ENCODE measurements around the gene OR51A7.

OR51A7 gene

GRCh38 chr11:4957396-4957795, 53.8 kb downstream of the OR51A7 start:
- H3K27ac ChIP-seq (ENCODE audit: low read length), result no peak overlapping the region
- no peaks in the 10 kb centered on the region for H3K27me3 ChIP-seq (ENCODE audit: insufficient read depth, low read length)

More at GRCh38 chr11:4957396-4957795, 53.8 kb downstream of the OR51A7 start:
- Histone ChIP-seq H3K9ac (ENCODE audit: low read depth, low read length) (no peak overlapping the region), H3K4me1 (ENCODE audit: insufficient read depth, low read length) (no peaks in the 10 kb centered on the region), H3K36me3 (ENCODE audit: insufficient read depth, low read depth, low read length) (no peaks in the 10 kb centered on the region), H3K9me3 (ENCODE audit: insufficient read depth, low read depth, low read length) (no peaks in the 10 kb centered on the region), H3K4me3 (ENCODE audit: low read length) (no peak overlapping the region)
